Fibroblast of lung (primary cell): ENCODE results near the gene ZNF385B. TPM values are rescaled to one million over a fixed set of nuclear protein-coding genes. Genes with fewer than 3 reads are reported as not detected.

Source experiments
- DNase-seq, 2 donors: peaks; one replicate each; pipeline versions ENCODE4 v3.0.0 to v3.0.0-alpha.2; 2010; ENCODE audit warnings: low read depth in 2 of 2
- H2AFZ ChIP-seq: 2 replicates; pipeline ENCODE4 v1.5.1; 2012; ENCODE audit warnings: low read length, control low read depth, inconsistent platforms
- H3K27ac ChIP-seq: 2 replicates; pipeline ENCODE4 v1.5.1; 2011; ENCODE audit warnings: low read length, control low read depth; ENCODE audit not compliant: insufficient read depth
- H3K27me3 ChIP-seq: 2 replicates; pipeline ENCODE4 v1.5.1; 2011; ENCODE audit warnings: mild to moderate bottlenecking, low read length; ENCODE audit not compliant: control insufficient read depth, insufficient read depth
- H3K36me3 ChIP-seq: 2 replicates; pipeline ENCODE4 v1.5.1; 2011; ENCODE audit warnings: low read length; ENCODE audit not compliant: control insufficient read depth, insufficient read depth
- H3K4me1 ChIP-seq: 2 replicates; pipeline ENCODE4 v1.5.1; 2011; ENCODE audit warnings: low read length; ENCODE audit not compliant: control insufficient read depth, insufficient read depth; ENCODE audit errors: extremely low read depth
- H3K4me2 ChIP-seq: 2 replicates; pipeline ENCODE4 v1.5.1; 2011; ENCODE audit warnings: low read length, control low read depth; ENCODE audit not compliant: insufficient read depth; ENCODE audit errors: extremely low read depth
- H3K4me3 ChIP-seq, 4 experiments: fragments of 200-600 bp in 1 of 4; sonication (generic) in 1 of 4; replicated peaks in 1 of 4; 2 replicates each; pipeline ENCODE4 v1.5.1; 2011 to 2016; ENCODE audit warnings: low read length in 4 of 4, low read depth in 3 of 4, mild to moderate bottlenecking in 3 of 4, control low read depth in 2 of 4, inconsistent platforms in 1 of 4, mixed read lengths in 1 of 4; ENCODE audit not compliant: insufficient read depth in 1 of 4; ENCODE audit errors: control extremely low read depth in 1 of 4
- H3K79me2 ChIP-seq: 2 replicates; pipeline ENCODE4 v1.5.1; 2012; ENCODE audit warnings: mild to moderate bottlenecking, low read length, inconsistent platforms; ENCODE audit not compliant: control insufficient read depth, insufficient read depth
- H3K9ac ChIP-seq: 2 replicates; pipeline ENCODE4 v1.5.1; 2011; ENCODE audit warnings: mild to moderate bottlenecking, low read length, control low read depth; ENCODE audit not compliant: insufficient read depth
- H3K9me3 ChIP-seq: 2 replicates; pipeline ENCODE4 v1.5.1; 2012; ENCODE audit warnings: low read depth, low read length; ENCODE audit not compliant: control insufficient read depth, insufficient read depth
- H4K20me1 ChIP-seq: 2 replicates; pipeline ENCODE4 v1.5.1; 2011; ENCODE audit warnings: low read length; ENCODE audit not compliant: control insufficient read depth, insufficient read depth; ENCODE audit errors: extremely low read depth
- EZH2 ChIP-seq: IDR thresholded peaks from 2 replicates; pipeline ENCODE4 v1.5.1; 2012; ENCODE audit warnings: low read length, control low read depth, mild to moderate bottlenecking; ENCODE audit errors: missing control alignments
- polyA plus RNA-seq, 2 donors: library from polyadenylated mRNA; depleted of rRNA in 1 of 2; stranded (reverse) in 1 of 2; unstranded in 1 of 2; fragments of >200 nt; gene quantifications; 2 replicates each; pipeline ENCODE4 v1.2.1, GENCODE V29; 2011 to 2012; ENCODE audit warnings: missing spikeins in 1 of 2
- total RNA-seq: library from RNA; depleted of rRNA; stranded (reverse); fragments of >200 nt; gene quantifications from 2 replicates; pipeline ENCODE4 v1.2.1, GENCODE V29; 2014
- TF ChIP-seq, protein P1 (sequence below), 2 donors: IDR thresholded peaks in 1 of 2; conservative IDR thresholded peaks in 1 of 2; 1 replicate in 1 of 2; 2 replicates in 1 of 2; pipeline ENCODE4 v1.5.1; 2011 to 2012; ENCODE audit warnings: low read length in 2 of 2, control low read depth in 1 of 2, inconsistent platforms in 1 of 2, low read depth in 1 of 2, mild to moderate bottlenecking in 1 of 2

ZNF385B gene
- total and polyA plus RNA-seq, 2 donors (not counting 1 experiment from before 2014, with no cell fraction given): 0.06 TPM; not detected in 1

DNA sequence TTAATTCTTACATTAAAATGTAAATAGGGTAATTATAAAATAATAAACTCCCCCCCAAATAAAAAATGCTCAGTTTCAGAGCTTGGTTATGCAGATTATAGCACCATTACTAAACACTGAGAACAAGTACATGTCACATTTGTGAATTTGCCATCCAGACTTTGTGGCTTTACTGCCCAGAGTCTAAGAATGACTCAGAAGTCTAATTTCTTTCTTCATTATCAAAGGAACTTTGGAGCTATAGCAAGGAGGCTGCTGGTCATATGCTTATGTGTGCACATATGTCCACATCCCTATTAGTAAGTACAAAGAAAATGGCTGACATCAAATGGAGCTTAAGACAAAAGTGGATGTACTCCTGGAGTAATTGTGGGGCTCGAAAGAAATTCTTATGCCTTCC, 348.2 kb downstream of the ZNF385B start:
- Histone ChIP-seq H3K4me1 (no peaks in the 10 kb centered on the region), H3K4me3 (no peak overlapping the region), H3K36me3 (no peaks in the 10 kb centered on the region), H3K27ac (no peak overlapping the region), H3K4me2 (no peak overlapping the region), H3K79me2 (no peaks in the 10 kb centered on the region), H2AFZ (no peak overlapping the region), H4K20me1 (no peaks in the 10 kb centered on the region), H3K9ac (no peak overlapping the region), H3K9me3 (no peaks in the 10 kb centered on the region), H3K27me3 (no peaks in the 10 kb centered on the region)
- DNase-seq: peak in 1 of 2 donors; percentile 17
- TF ChIP-seq, protein P1, sequence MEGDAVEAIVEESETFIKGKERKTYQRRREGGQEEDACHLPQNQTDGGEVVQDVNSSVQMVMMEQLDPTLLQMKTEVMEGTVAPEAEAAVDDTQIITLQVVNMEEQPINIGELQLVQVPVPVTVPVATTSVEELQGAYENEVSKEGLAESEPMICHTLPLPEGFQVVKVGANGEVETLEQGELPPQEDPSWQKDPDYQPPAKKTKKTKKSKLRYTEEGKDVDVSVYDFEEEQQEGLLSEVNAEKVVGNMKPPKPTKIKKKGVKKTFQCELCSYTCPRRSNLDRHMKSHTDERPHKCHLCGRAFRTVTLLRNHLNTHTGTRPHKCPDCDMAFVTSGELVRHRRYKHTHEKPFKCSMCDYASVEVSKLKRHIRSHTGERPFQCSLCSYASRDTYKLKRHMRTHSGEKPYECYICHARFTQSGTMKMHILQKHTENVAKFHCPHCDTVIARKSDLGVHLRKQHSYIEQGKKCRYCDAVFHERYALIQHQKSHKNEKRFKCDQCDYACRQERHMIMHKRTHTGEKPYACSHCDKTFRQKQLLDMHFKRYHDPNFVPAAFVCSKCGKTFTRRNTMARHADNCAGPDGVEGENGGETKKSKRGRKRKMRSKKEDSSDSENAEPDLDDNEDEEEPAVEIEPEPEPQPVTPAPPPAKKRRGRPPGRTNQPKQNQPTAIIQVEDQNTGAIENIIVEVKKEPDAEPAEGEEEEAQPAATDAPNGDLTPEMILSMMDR (conservative IDR thresholded peaks at IDR 0.05 in 1 of 2, IDR thresholded peaks at IDR 0.05 in 1 of 2; ENCODE audit: low read depth in 1 of 2, low read length in 2 of 2): no peak
- no peak for TF ChIP-seq EZH2

DNA sequence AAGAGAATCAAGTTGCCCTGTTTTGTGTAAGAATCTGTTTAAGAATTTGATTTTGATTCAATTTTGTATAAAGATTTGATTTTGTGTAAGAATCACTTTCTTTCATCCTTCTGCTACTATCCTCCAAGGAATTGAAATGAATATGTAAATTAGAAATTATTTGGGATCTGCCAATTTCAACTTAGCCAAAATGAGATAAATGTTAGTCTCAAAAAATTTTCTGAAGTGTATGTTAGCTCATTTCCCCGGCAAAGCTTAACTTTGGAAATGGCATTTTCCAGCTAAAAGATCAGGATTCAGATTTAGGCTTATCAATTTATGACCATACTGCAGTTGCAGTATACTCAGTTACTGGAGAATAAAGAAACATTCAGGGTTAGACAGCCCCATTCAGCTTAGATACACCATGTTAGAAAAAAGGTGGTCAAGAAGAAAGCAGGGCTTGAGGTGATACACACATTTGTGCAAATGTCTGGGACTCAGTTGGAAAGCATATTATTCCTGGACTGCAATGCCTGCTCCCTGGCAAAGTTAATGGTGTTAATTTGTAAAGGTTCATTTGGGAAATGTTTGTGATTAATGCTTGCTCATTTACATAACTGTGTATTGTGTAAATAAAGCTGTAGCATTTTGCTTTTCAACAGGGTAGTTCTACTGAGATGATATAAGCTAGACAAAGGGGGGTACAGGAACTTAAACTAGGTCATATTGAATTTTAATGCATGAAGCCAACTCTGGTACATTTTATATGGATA, 349.0 kb downstream of the ZNF385B start:
- H3K36me3 ChIP-seq: no peaks in the 10 kb centered on the region
- H3K4me2 ChIP-seq: no peak overlapping the region
- H2AFZ ChIP-seq: no peak overlapping the region
- H3K27ac ChIP-seq: no peak overlapping the region
- no peak overlapping the region for H3K9ac ChIP-seq
- DNase-seq: no peak
- H3K4me1 ChIP-seq: no peaks in the 10 kb centered on the region
- H3K79me2 ChIP-seq: no peaks in the 10 kb centered on the region
- no peak for TF ChIP-seq EZH2
- TF ChIP-seq, protein P1 (conservative IDR thresholded peaks at IDR 0.05 in 1 of 2, IDR thresholded peaks at IDR 0.05 in 1 of 2; ENCODE audit: low read depth in 1 of 2, low read length in 2 of 2): no peak
- no peaks in the 10 kb centered on the region for H3K9me3 ChIP-seq
- no peaks in the 10 kb centered on the region for H3K27me3 ChIP-seq
- H3K4me3 ChIP-seq: no peak overlapping the region
- H4K20me1 ChIP-seq: no peaks in the 10 kb centered on the region

DNA sequence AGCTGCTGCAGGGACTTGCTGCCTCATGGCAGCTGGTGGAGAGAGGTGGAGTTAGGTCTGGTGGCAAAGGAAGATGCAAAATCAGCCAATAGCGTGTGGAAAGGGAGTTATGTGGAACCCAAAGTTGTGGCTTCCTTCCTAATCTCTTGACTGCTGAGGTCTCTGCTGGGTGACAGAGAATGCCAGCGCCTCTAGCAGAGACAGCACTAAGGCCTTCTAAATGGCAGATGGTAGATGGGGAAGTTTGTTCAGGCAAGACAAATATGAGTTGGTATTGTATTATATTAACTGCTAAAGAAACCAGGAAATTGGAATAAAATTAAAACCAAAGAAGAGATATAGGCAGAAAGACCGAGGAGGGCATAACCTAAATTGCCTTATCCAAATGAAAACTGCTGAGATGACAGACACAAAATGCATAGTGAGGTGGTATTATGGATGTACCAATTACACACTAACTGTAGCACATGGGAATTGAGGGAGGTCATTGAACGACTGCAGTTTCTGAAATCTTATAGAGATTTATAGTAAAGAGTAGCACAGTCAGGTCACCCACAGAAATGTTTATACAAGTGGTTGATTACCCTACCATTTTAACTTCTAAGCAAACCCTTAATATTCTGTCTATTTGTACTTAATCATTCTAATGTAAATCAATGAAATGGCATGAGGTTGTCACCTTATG, 350.2 kb downstream of the ZNF385B start:
- Histone ChIP-seq H3K27me3 (no peaks in the 10 kb centered on the region), H4K20me1 (no peaks in the 10 kb centered on the region), H3K9ac (no peak overlapping the region), H3K4me2 (no peak overlapping the region), H3K9me3 (no peaks in the 10 kb centered on the region), H3K4me1 (no peaks in the 10 kb centered on the region), H3K36me3 (no peaks in the 10 kb centered on the region), H2AFZ (no peak overlapping the region), H3K79me2 (no peaks in the 10 kb centered on the region), H3K4me3 (no peak overlapping the region), H3K27ac (no peak overlapping the region)
- no peak for DNase-seq
- TF ChIP-seq, protein P1 (conservative IDR thresholded peaks at IDR 0.05 in 1 of 2, IDR thresholded peaks at IDR 0.05 in 1 of 2; ENCODE audit: low read depth in 1 of 2, low read length in 2 of 2): no peak
- no peak for TF ChIP-seq EZH2
